ENCODE data around the gene MBOAT2. TPM values are rescaled to one million over a fixed set of nuclear protein-coding genes. Genes with fewer than 3 reads are reported as not detected.

The MBOAT2 gene
- total RNA-seq, 1 donor from 2014 or later: 5.3 TPM

GRCh38 chr2:9001229-9001628, 2.3 kb downstream of the MBOAT2 start:
- intact Hi-C loops (cut with micrococcal nuclease): no loop called here
- DNase-seq: no peak
- no peak overlapping the region for H3K27ac ChIP-seq (replicated peaks)

GRCh38 chr2:9000442-9000841, 3.0 kb downstream of the MBOAT2 start:
- DNase-seq: no peak
- intact Hi-C loops (cut with micrococcal nuclease): no loop called here
- H3K9me3 ChIP-seq (replicated peaks): no peaks in the 10 kb centered on the region
- no peak overlapping the region for H3K27ac ChIP-seq (replicated peaks)
- H3K27me3 ChIP-seq (ENCODE audit: low read depth): no peaks in the 10 kb centered on the region
- H3K36me3 ChIP-seq: no peaks in the 10 kb centered on the region
- no peak for TF ChIP-seq CTCF (IDR thresholded peaks at IDR 0.05; ENCODE audit: borderline replicate concordance)
- H3K4me3 ChIP-seq: no peak overlapping the region
- H3K4me1 ChIP-seq: peaks cover 28% of the 10 kb centered on the region

More at GRCh38 chr2:9001229-9001628, 2.3 kb downstream of the MBOAT2 start:
- peaks cover 28% of the 10 kb centered on the region for H3K4me1 ChIP-seq
- H3K4me3 ChIP-seq: no peak overlapping the region
- H3K27me3 ChIP-seq (ENCODE audit: low read depth): no peaks in the 10 kb centered on the region
- no peak for TF ChIP-seq CTCF (IDR thresholded peaks at IDR 0.05; ENCODE audit: borderline replicate concordance)
- no peaks in the 10 kb centered on the region for H3K9me3 ChIP-seq (replicated peaks)
- no peaks in the 10 kb centered on the region for H3K36me3 ChIP-seq

- Histone ChIP-seq H3K27ac (replicated peaks) (no peak overlapping the region), H3K9me3 (replicated peaks) (no peaks in the 10 kb centered on the region), H3K4me1 (peaks cover 26% of the 10 kb centered on the region), H3K4me3 (no peak overlapping the region), H3K36me3 (no peaks in the 10 kb centered on the region), H3K27me3 (ENCODE audit: low read depth) (no peaks in the 10 kb centered on the region)
- no peak for TF ChIP-seq CTCF (IDR thresholded peaks at IDR 0.05; ENCODE audit: borderline replicate concordance)
- no peak for DNase-seq
- intact Hi-C loops (cut with micrococcal nuclease): no loop called here
These were observed 3.7 kb downstream of the MBOAT2 start for GRCh38 chr2:8999797-9000196.

GRCh38 chr2:8999102-8999446, 4.4 kb downstream of the MBOAT2 start:
- Histone ChIP-seq H3K36me3 (no peaks in the 10 kb centered on the region), H3K4me3 (no peak overlapping the region), H3K9me3 (replicated peaks) (no peaks in the 10 kb centered on the region), H3K4me1 (peaks cover 19% of the 10 kb centered on the region), H3K27ac (replicated peaks) (no peak overlapping the region), H3K27me3 (ENCODE audit: low read depth) (no peaks in the 10 kb centered on the region)
- no peak for DNase-seq
- intact Hi-C loops (cut with micrococcal nuclease): no loop called here
- TF ChIP-seq CTCF (IDR thresholded peaks at IDR 0.05; ENCODE audit: borderline replicate concordance): no peak

GRCh38 chr2:8998418-8999101, 4.9 kb downstream of the MBOAT2 start:
- no peak for DNase-seq
- Histone ChIP-seq H3K9me3 (replicated peaks) (no peaks in the 10 kb centered on the region), H3K36me3 (no peaks in the 10 kb centered on the region), H3K4me1 (peaks cover 17% of the 10 kb centered on the region), H3K27ac (replicated peaks) (no peak overlapping the region), H3K27me3 (ENCODE audit: low read depth) (no peaks in the 10 kb centered on the region), H3K4me3 (no peak overlapping the region)
- intact Hi-C loops (cut with micrococcal nuclease): no loop called here
- no peak for TF ChIP-seq CTCF (IDR thresholded peaks at IDR 0.05; ENCODE audit: borderline replicate concordance)

Data from left ventricle myocardium inferior (tissue), 1 donor.